Activated CD8-positive, alpha-beta memory T cell treated with anti-CD3 and anti-CD28 coated beads, Interleukin-2, amount 50 U/mL, for 48 hours (primary cell): ENCODE measurements around the gene CRIM1.

Source experiments
- DNase-seq: peaks from one replicate; pipeline ENCODE4 v3.0.0-alpha.2; 2020

CRIM1 gene

GRCh38 chr2:36373149-36373926, 17.8 kb downstream of the CRIM1 start:
- DNase-seq = no peak

DNA sequence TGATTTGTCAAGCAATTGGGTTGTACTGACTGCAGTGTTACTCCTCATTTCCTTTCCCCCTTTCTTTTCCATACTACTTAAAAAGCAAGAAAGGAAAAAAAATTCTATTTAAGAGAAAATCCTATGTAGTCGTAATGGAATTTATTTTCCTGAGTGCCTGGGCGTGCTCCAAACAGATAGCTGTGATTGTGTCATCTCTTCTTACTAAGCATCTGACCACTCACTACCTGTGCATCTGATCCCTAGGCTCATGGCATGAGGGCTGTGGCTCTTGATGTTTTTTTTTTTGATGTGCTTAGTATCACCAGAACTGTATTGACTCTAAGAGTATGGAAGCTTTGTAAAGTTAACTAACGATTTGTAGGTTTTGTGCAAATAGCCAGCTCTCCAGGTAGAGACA, 19.0 kb downstream of the CRIM1 start:
- no peak for DNase-seq

DNA sequence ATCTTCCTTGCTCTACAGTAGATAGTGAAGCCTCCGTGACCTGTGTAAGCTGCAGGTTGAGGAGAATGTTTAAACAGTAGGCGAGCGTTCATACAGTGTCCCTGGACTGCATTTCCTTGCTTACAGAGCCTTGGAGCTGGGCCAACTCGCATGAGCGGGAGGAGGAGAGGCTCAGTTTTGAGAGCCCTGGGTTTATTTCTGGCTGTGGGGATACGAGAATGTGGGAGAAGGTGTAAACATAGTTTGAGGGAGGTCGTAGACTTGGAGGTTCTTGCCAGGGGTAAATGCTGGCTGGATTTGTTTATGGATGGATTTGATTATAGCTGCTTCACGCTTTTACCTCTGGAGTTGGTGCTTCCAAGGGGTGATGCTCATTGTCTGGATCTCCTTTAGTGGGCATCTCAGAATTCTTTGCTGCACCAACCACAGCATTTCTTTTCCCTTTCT, 20.8 kb downstream of the CRIM1 start:
- no peak for DNase-seq

- DNase-seq = no peak
Observed at GRCh38 chr2:36376992-36377738, 21.6 kb downstream of the CRIM1 start.

- DNase-seq = no peak
Observed at GRCh38 chr2:36379710-36380448, 24.3 kb downstream of the CRIM1 start.

DNA sequence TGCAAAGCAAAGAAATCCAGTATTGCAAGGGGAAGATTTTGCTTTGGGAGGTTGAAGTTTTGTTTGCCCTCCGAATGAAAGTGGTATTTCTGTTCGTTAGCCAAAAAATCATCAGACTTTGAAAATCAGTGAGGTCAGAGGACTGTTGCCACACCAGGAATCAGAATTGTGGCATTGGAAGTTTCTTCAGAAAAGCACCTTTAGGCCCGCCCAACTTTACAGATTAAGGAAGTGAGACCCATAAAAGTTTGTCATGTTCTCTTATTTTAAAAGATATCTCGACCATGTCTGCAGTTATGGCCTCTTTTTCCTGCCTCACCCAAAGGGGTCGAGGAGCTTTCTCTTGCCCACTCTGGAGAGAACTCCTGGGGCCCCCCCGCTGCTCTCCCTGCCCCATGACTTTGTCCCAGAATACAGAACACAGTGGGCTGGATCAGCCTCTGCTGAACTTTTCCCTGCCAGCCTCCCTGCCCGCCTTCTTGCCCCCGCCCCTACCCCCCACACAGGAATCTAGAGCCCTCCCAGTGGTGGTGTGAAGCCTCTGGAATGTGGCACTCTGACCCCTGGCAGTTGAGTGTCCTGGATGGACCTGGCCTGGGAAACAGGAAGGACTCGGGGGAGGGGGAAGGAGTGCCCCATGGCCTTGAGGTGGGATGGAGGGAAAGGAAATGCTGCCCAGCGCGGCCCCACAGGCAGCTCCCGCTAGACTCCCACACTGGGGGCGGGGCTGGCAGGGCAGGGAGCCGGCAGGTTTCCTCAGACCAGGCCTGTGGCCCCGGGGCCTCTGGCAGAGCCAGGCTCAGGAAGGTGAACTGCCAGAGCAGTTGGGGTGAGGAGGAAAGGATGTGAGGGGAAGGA, 25.3 kb downstream of the CRIM1 start:
- DNase-seq = no peak

DNA sequence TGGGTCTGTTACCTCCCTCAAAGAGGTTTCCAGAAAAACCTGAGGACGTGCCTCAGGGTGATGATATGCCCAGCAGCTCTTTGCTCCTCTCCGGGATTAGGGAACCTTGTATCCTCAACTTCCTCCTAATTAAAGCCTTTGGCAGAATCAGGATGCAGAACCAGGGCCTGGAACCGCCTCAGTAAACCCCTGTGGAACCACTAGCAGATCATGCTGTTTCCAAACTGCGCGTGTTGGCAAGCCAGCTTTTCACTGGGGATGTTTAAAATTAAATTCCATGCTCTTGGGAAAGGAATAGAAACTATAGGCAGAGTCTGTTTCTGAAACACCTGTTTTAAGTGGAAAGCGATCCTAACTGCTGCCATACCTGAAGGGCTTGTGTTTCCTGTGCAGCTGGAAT, 26.4 kb downstream of the CRIM1 start:
- no peak for DNase-seq

DNA sequence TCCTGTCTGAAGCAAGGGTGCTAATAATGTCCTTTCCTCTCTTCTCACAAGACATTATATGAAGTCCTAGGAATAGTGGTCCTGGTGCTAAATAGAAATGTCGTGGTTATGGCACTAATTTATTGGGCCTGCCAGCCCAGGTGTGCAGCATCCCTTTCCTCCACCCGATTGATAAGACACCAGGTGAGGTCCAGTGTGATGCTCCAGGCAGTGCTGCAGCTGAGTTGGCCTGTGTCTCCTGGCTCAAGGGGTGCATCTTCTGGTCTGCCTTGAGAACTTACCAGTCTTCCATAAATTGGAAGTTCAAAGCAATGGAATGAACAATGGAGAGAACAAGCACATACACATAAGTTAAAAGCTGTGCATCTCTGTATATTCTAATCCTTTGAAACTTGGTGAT, 26.9 kb downstream of the CRIM1 start:
- no peak for DNase-seq

DNA sequence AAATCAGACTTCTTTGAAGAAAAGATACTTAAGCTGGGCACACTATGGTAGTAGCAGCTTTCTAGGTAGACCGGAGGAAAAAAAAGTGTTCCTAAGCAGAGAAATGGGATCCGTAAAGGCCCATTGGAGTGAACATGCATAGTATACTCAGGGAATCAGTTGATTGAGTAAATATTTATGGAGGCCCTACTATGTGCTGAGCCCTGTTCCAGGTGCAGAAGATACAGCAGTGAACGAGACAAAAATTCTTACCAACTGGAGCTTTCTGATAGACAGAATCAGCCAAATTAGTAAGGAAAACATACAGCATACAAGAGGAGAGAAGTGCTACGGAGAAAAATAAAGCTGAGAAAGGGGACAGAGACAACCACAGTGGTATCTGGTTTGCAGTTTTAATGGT, 28.1 kb downstream of the CRIM1 start:
- DNase-seq = no peak

GRCh38 chr2:36384454-36384853, 28.9 kb downstream of the CRIM1 start:
- no peak for DNase-seq

- DNase-seq = no peak
Observed at GRCh38 chr2:36385603-36386002, 30.0 kb downstream of the CRIM1 start.

- no peak for DNase-seq
Observed at GRCh38 chr2:36387258-36387916, 31.8 kb downstream of the CRIM1 start.

DNA sequence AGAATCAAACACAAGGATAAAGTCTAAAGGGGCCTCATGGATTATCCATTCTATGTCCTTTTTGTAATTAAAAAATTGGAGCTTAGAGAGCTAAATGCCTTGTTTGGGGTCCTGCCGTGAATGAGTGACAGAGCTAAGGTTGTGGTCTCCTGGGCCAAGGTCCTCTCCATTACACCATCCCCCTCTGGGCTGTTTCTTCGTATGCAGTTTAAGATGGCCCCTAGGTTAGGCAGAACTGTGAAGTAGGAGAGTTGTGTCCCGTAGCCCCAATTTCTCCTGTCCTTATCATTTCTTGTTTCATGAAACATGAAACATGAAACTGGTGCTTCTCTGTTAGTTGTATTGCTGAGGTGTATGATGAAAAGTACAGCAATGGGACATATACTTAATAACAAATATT, 32.9 kb downstream of the CRIM1 start:
- no peak for DNase-seq

- DNase-seq = no peak
Observed at GRCh38 chr2:36389091-36389564, 33.5 kb downstream of the CRIM1 start.

DNA sequence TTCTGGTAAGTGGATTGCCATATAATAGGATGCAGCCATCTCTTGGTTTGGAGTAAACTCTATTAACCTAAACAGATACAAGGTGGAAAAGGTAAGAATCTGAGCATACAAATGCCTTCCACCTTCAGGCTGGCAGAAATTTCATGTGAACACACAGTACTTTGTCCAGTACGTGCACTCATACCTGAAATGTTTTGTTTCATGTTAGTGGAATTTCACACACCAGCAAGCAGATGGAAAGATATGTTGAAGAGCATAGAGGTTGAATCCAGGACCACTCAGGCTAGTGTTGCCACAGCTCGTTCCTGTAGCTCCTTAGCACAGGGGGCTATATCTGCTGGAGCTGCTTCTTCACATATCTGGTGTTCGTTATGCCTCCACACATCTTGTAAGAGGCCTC, 34.0 kb downstream of the CRIM1 start:
- DNase-seq = no peak

- DNase-seq = no peak
Observed at GRCh38 chr2:36392571-36393255, 37.1 kb downstream of the CRIM1 start.

DNA sequence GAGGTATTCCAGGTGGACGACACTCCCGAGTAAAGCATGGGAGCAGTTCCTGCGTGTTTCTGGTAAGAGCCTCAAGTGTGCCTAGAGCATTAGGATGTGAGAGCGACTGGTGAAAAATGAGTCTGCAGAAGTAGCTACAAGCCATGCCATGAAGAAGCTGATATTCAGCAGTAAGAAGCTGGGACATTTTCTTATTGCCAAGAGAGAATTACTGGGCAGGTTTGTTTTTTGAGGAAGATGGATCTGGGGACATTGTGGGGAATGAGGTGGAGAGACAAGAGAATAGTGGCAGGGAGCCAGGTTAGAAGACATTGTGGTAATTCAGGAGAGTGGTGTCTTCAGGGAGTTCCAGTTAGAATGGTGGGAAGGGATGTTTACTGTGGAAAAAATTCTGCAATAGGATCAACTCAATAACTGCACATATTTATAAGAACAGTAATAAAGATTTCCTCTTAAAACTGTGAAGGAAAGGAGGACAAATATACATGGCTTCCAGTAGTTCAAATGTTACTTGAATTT, 38.2 kb downstream of the CRIM1 start:
- no peak for DNase-seq

- DNase-seq = no peak
Observed at GRCh38 chr2:36394804-36395203, 39.2 kb downstream of the CRIM1 start.

GRCh38 chr2:36395866-36396265, 40.3 kb downstream of the CRIM1 start:
- DNase-seq = no peak

- no peak for DNase-seq
Observed at GRCh38 chr2:36396878-36397539, 41.4 kb downstream of the CRIM1 start.
